Suppressor macrophage treated with lipopolysaccharide for 1 hour (primary cell): ENCODE data around the gene MED8.
"Not testable (repeated sequence)": the region's sequence is repeated elsewhere in the genome, so short reads cannot be mapped to it uniquely, and the experiment has no call there.

Source experiments
- DNase-seq, 3 donors: peaks; one replicate each; pipeline ENCODE4 v3.0.0-alpha.2; 2020 to 2022

The MED8 gene

GRCh38 chr1:43382027-43382779, 7.4 kb downstream of the MED8 start:
- DNase-seq: no peak

GRCh38 chr1:43381612-43382011, 8.0 kb downstream of the MED8 start:
- peak; percentile 84 to 94 (median 91) for DNase-seq

- no peak for DNase-seq
Measured at GRCh38 chr1:43379476-43379875, 10.1 kb downstream of the MED8 start.

GRCh38 chr1:43377831-43378230, 11.8 kb downstream of the MED8 start:
- DNase-seq: no peak

GRCh38 chr1:43376723-43377235, 12.8 kb downstream of the MED8 start:
- DNase-seq: no peak

GRCh38 chr1:43373066-43373940, 16.3 kb downstream of the MED8 start:
- DNase-seq: peak; percentile 54 to 58 (median 55)

- DNase-seq: no peak
Measured at GRCh38 chr1:43372172-43372571, 17.4 kb downstream of the MED8 start.

- DNase-seq: no peak
Measured at GRCh38 chr1:43370564-43370963, 19.0 kb downstream of the MED8 start.

GRCh38 chr1:43369779-43370178, 19.8 kb downstream of the MED8 start:
- not testable (repeated sequence) for DNase-seq

GRCh38 chr1:43368646-43369020, 21.0 kb downstream of the MED8 start:
- no peak for DNase-seq

GRCh38 chr1:43367904-43368645, 21.5 kb downstream of the MED8 start, which contains the start of gene ELOVL1:
ELOVL1 (minus strand) TSS chr1:43368011; CDS start chr1:43365609, 2,402 bp downstream.
- DNase-seq: peak; percentile 95 to 99 (median 98)

- DNase-seq: peak; percentile 33 to 59 (median 34)
Measured at GRCh38 chr1:43367026-43367903, 22.3 kb downstream of the MED8 start.

- DNase-seq: no peak
Measured at GRCh38 chr1:43366601-43367025, 23.0 kb downstream of the MED8 start.

GRCh38 chr1:43366179-43366578, 23.4 kb downstream of the MED8 start:
- DNase-seq: no peak

GRCh38 chr1:43365678-43366077, 23.9 kb downstream of the MED8 start:
- no peak for DNase-seq

- DNase-seq: no peak
Measured at GRCh38 chr1:43363935-43364525, 25.6 kb downstream of the MED8 start.

GRCh38 chr1:43363283-43363934, 26.2 kb downstream of the MED8 start:
- DNase-seq: peak; percentile 44 to 61 (median 50)

- DNase-seq: no peak
Measured at GRCh38 chr1:43360616-43361015, 29.0 kb downstream of the MED8 start.

- no peak for DNase-seq
Measured at GRCh38 chr1:43359696-43360095, 29.9 kb downstream of the MED8 start.

GRCh38 chr1:43358746-43359693, 30.6 kb downstream of the MED8 start, which contains the start of gene CDC20:
CDC20 (plus strand) TSS chr1:43358981; CDS start chr1:43359216, 235 bp downstream.
- DNase-seq: peak; percentile 98 to 100 (median 99)
